DOHH2 (cell line): Measurements from ENCODE around the gene LY6G5C.

Source experiments
- H3F3A ChIP-seq: fragments of 200-600 bp; sonication (generic), shearing (Covaris generic); 2 replicates; pipeline ENCODE4 v1.6.0; 2016; ENCODE audit warnings: antibody characterized with exemption, mild to moderate bottlenecking; ENCODE audit not compliant: control insufficient read depth, insufficient read depth
- H3K27ac ChIP-seq: fragments of 200-600 bp; sonication (generic); 2 replicates; pipeline ENCODE4 v1.5.1; 2014; ENCODE audit warnings: low read depth, mild to moderate bottlenecking, low read length, moderate library complexity
- H3K27me3 ChIP-seq: fragments of 200-600 bp; sonication (generic); 2 replicates; pipeline ENCODE4 v1.6.1; 2014; ENCODE audit warnings: mild to moderate bottlenecking, low read length, mixed read lengths; ENCODE audit not compliant: control insufficient read depth
- H3K36me3 ChIP-seq: fragments of 200-600 bp; sonication (generic); 2 replicates; pipeline ENCODE4 v1.6.1; 2014; ENCODE audit warnings: mild to moderate bottlenecking, low read length, moderate library complexity, mixed read lengths; ENCODE audit not compliant: control insufficient read depth
- H3K4me1 ChIP-seq: fragments of 200-600 bp; sonication (generic); 2 replicates; pipeline ENCODE4 v1.6.1; 2014; ENCODE audit warnings: mild to moderate bottlenecking, low read length, mixed read lengths; ENCODE audit not compliant: control insufficient read depth
- H3K4me2 ChIP-seq: fragments of 200-600 bp; sonication (generic); 2 replicates; pipeline ENCODE4 v1.6.0; 2014; ENCODE audit warnings: mild to moderate bottlenecking, low read length, moderate library complexity
- H3K4me3 ChIP-seq: fragments of 200-600 bp; sonication (generic); 2 replicates; pipeline ENCODE4 v1.5.1; 2014; ENCODE audit warnings: mild to moderate bottlenecking, low read length, mixed read lengths
- H3K79me2 ChIP-seq: fragments of 200-600 bp; sonication (generic); 2 replicates; pipeline ENCODE4 v1.6.1; 2014; ENCODE audit warnings: mild to moderate bottlenecking, low read length, mixed read lengths; ENCODE audit not compliant: control insufficient read depth
- H3K9me2 ChIP-seq: fragments of 200-600 bp; sonication (generic); replicated peaks from 2 replicates; pipeline ENCODE4 v1.6.1; 2014; ENCODE audit warnings: mild to moderate bottlenecking, low read length, mixed read lengths; ENCODE audit not compliant: control insufficient read depth
- H3K9me3 ChIP-seq: fragments of 200-600 bp; sonication (generic); 2 replicates; pipeline ENCODE4 v1.6.1; 2014; ENCODE audit warnings: antibody characterized with exemption, low read length, mixed read lengths; ENCODE audit not compliant: control insufficient read depth, insufficient read depth
- H4K20me1 ChIP-seq: fragments of 200-600 bp; sonication (generic); 2 replicates; pipeline ENCODE4 v1.6.0; 2014; ENCODE audit warnings: low read depth, mild to moderate bottlenecking, antibody characterized with exemption, low read length, moderate library complexity; ENCODE audit not compliant: control insufficient read depth, insufficient read depth
- CTCF ChIP-seq: fragments of 200-600 bp; sonication (generic); IDR thresholded peaks from one replicate; pipeline ENCODE4 v1.5.1; 2014; ENCODE audit warnings: antibody characterized with exemption, mild to moderate bottlenecking, low read depth, low read length; ENCODE audit not compliant: poor library complexity, severe bottlenecking
- EZH2phosphoT487 ChIP-seq: fragments of 200-600 bp; sonication (generic); IDR thresholded peaks from 2 replicates; pipeline ENCODE4 v1.6.1; 2017; ENCODE audit warnings: borderline replicate concordance, mild to moderate bottlenecking, antibody characterized with exemption, low read length, moderate library complexity, mixed read lengths

The LY6G5C gene

GRCh38 chr6:31728767-31729514 lies 48.1 kb upstream of the LY6G5C start, which contains the start of gene DDAH2:
Gene DDAH2, minus strand, starts transcription at chr6:31729299. Its CDS starts 138 bp downstream, at chr6:31729161.
- Histone ChIP-seq H3K79me2 (peaks cover 9% of the 10 kb centered on the region), H4K20me1 (peaks cover 6% of the 10 kb centered on the region; the same call in 1 of the 2 replicates), H3K27me3 (no peaks in the 10 kb centered on the region), H3K9me3 (no peaks in the 10 kb centered on the region), H3K27ac (peak within 1 kb of the TSS; percentile 62), H3K9me2 (no peaks in the 10 kb centered on the region), H3K4me2 (peak within 1 kb of the TSS; percentile 90), H3K4me3 (peak within 1 kb of the TSS; percentile 86), H3F3A (peaks cover 29% of the 10 kb centered on the region), H3K36me3 (peaks cover 59% of the 10 kb centered on the region), H3K4me1 (peaks cover 45% of the 10 kb centered on the region)
- TF ChIP-seq EZH2phosphoT487 (no peak), CTCF (peak; percentile 94)

GRCh38 chr6:31727717-31728671 lies 47.1 kb upstream of the LY6G5C start:
- peak overlapping the region; percentile 36 for H3K4me3 ChIP-seq
- peaks cover 41% of the 10 kb centered on the region for H3K4me1 ChIP-seq

More at GRCh38 chr6:31727717-31728671, 47.1 kb upstream of the LY6G5C start:
- peak overlapping the region; percentile 62 for H3K27ac ChIP-seq
- no peaks in the 10 kb centered on the region; the same call in 1 of the 2 replicates for H3K79me2 ChIP-seq
- peaks cover 21% of the 10 kb centered on the region for H3F3A ChIP-seq
- no peaks in the 10 kb centered on the region for H3K9me3 ChIP-seq
- no peaks in the 10 kb centered on the region for H3K9me2 ChIP-seq
- TF ChIP-seq EZH2phosphoT487 = no peak
- no peak for TF ChIP-seq CTCF
- peaks cover 49% of the 10 kb centered on the region for H3K36me3 ChIP-seq
- peak overlapping the region; percentile 56 for H3K4me2 ChIP-seq
- H3K27me3 ChIP-seq = no peaks in the 10 kb centered on the region
- 0 out of 2 replicates have a peak, but pooled peaks cover 6% of the 10 kb centered on the region for H4K20me1 ChIP-seq
